ENCODE data around the gene DLG4. TPM values are rescaled to one million over a fixed set of nuclear protein-coding genes. Genes with fewer than 3 reads are reported as not detected.

The DLG4 gene
- total RNA-seq, 2 experiments from 2014 or later, result 10.2 to 11.0 TPM

GRCh38 chr17:7156342-7156940 is 63.2 kb downstream of the DLG4 start:
- H3K9me3 ChIP-seq (ENCODE audit: control insufficient read depth in 1 of 2, insufficient read depth in 1 of 2, low read length in 2 of 2), result no peaks in the 10 kb centered on the region
- no peak overlapping the region for H3K27ac Mint-ChIP-seq
- H3K36me3 Mint-ChIP-seq (ENCODE audit: low read depth), result no peaks in the 10 kb centered on the region
- no peak overlapping the region for H3K4me3 ChIP-seq (ENCODE audit: low read length)
- ChIA-PET CTCF (interaction anchor here (1.4 kb wide), 1 partner anchor 21 kb away, joined by 5 read pairs; no protein-coding TSS in a partner anchor), POLR2A (no interaction called here)
- H3K27ac ChIP-seq (ENCODE audit: low read depth in 1 of 2, low read length in 2 of 2), result no peak overlapping the region
- intact Hi-C loops (cut with DNase I, micrococcal nuclease), result no loop called here
- H3K36me3 ChIP-seq (ENCODE audit: insufficient read depth, low read length), result no peaks in the 10 kb centered on the region
- H3K4me1 Mint-ChIP-seq (ENCODE audit: low read depth), result no peaks in the 10 kb centered on the region
- H3K27me3 ChIP-seq (ENCODE audit: control insufficient read depth in 1 of 2, insufficient read depth in 2 of 2, low read length in 2 of 2), result no peaks in the 10 kb centered on the region
- H3K4me3 Mint-ChIP-seq, result no peak overlapping the region
- TF ChIP-seq CTCF (IDR thresholded peaks at IDR 0.05), result no peak
- DNase-seq (no peak), ATAC-seq (ENCODE audit: poor library complexity) (no peak)
- no peaks in the 10 kb centered on the region for H3K4me1 ChIP-seq (ENCODE audit: insufficient read depth, low read length)
- peaks cover 37% of the 10 kb centered on the region for H3K27me3 Mint-ChIP-seq
- no peaks in the 10 kb centered on the region for H3K9me3 Mint-ChIP-seq

GRCh38 chr17:7147772-7148171 is 71.9 kb downstream of the DLG4 start:
- Mint-ChIP-seq H3K4me1 (ENCODE audit: low read depth) (no peaks in the 10 kb centered on the region), H3K9me3 (no peaks in the 10 kb centered on the region), H3K36me3 (ENCODE audit: low read depth) (no peaks in the 10 kb centered on the region), H3K27me3 (peaks cover 4% of the 10 kb centered on the region), H3K27ac (no peak overlapping the region), H3K4me3 (no peak overlapping the region)
- Histone ChIP-seq H3K9me3 (ENCODE audit: control insufficient read depth in 1 of 2, insufficient read depth in 1 of 2, low read length in 2 of 2) (no peaks in the 10 kb centered on the region), H3K27ac (ENCODE audit: low read depth in 1 of 2, low read length in 2 of 2) (no peak overlapping the region), H3K27me3 (ENCODE audit: control insufficient read depth in 1 of 2, insufficient read depth in 2 of 2, low read length in 2 of 2) (no peaks in the 10 kb centered on the region), H3K36me3 (ENCODE audit: insufficient read depth, low read length) (no peaks in the 10 kb centered on the region), H3K4me3 (ENCODE audit: low read length) (no peak overlapping the region), H3K4me1 (ENCODE audit: insufficient read depth, low read length) (no peaks in the 10 kb centered on the region)
- ATAC-seq (ENCODE audit: poor library complexity) (no peak), DNase-seq (no peak)
- ChIA-PET POLR2A (no interaction called here), CTCF (interaction anchor here (1.2 kb wide), 1 partner anchor 12 kb away, joined by 3 read pairs; no protein-coding TSS in a partner anchor)
- no peak for TF ChIP-seq CTCF (IDR thresholded peaks at IDR 0.05)
- intact Hi-C loops (cut with DNase I, micrococcal nuclease), result no loop called here

- no peak for TF ChIP-seq CTCF (IDR thresholded peaks at IDR 0.05)
- POLR2A ChIA-PET, result no interaction called here
- intact Hi-C loops (cut with DNase I, micrococcal nuclease), result no loop called here
- H3K27ac Mint-ChIP-seq, result no peak overlapping the region
- no peaks in the 10 kb centered on the region for H3K36me3 ChIP-seq (ENCODE audit: insufficient read depth, low read length)
- no peak overlapping the region for H3K4me3 ChIP-seq (ENCODE audit: low read length)
- no peaks in the 10 kb centered on the region for H3K36me3 Mint-ChIP-seq (ENCODE audit: low read depth)
- H3K4me1 ChIP-seq (ENCODE audit: insufficient read depth, low read length), result no peaks in the 10 kb centered on the region
- no peak overlapping the region for H3K27ac ChIP-seq (ENCODE audit: low read depth in 1 of 2, low read length in 2 of 2)
- CTCF ChIA-PET, result no interaction called here
- H3K27me3 Mint-ChIP-seq, result peaks cover 3% of the 10 kb centered on the region
- no peaks in the 10 kb centered on the region for H3K27me3 ChIP-seq (ENCODE audit: control insufficient read depth in 1 of 2, insufficient read depth in 2 of 2, low read length in 2 of 2)
- H3K9me3 ChIP-seq (ENCODE audit: control insufficient read depth in 1 of 2, insufficient read depth in 1 of 2, low read length in 2 of 2), result no peaks in the 10 kb centered on the region
- no peaks in the 10 kb centered on the region for H3K4me1 Mint-ChIP-seq (ENCODE audit: low read depth)
- ATAC-seq (ENCODE audit: poor library complexity) (no peak), DNase-seq (no peak)
- H3K4me3 Mint-ChIP-seq, result no peak overlapping the region
- H3K9me3 Mint-ChIP-seq, result no peaks in the 10 kb centered on the region
Measured at GRCh38 chr17:7146115-7146514, 73.5 kb downstream of the DLG4 start.

Data from CD4-positive, alpha-beta T cell (primary cell).